M059J (cell line): ENCODE data around the gene ZNF135. TPM values are rescaled to one million over a fixed set of nuclear protein-coding genes. Genes with fewer than 3 reads are reported as not detected.

ENCODE experiments used
- DNase-seq: peaks from one replicate; pipeline ENCODE4 v3.0.0-alpha.2; 2012; ENCODE audit warnings: low read depth
- total RNA-seq: library from RNA; depleted of rRNA; stranded (reverse); fragments of >200 nt; shearing (Covaris generic); gene quantifications from 2 replicates; pipeline ENCODE4 v1.2.3, GENCODE V29; 2014

The ZNF135 gene
- total RNA-seq, 1 experiment from 2014 or later: 2.0 TPM

GRCh38 chr19:58046856-58047255, 12.2 kb upstream of the ZNF135 start:
- DNase-seq: no peak

GRCh38 chr19:58047672-58048071, 11.4 kb upstream of the ZNF135 start:
- DNase-seq: no peak

GRCh38 chr19:58052256-58052655, 6.8 kb upstream of the ZNF135 start:
- DNase-seq: no peak

GRCh38 chr19:58053480-58054156, 5.5 kb upstream of the ZNF135 start:
- no peak for DNase-seq

GRCh38 chr19:58054901-58055874, 3.9 kb upstream of the ZNF135 start:
- DNase-seq: peak; percentile 16

- no peak for DNase-seq
Observed at GRCh38 chr19:58056261-58056660, 2.8 kb upstream of the ZNF135 start.

- DNase-seq: no peak
Observed at GRCh38 chr19:58056861-58057260, 2.2 kb upstream of the ZNF135 start.

- no peak for DNase-seq
Observed at GRCh38 chr19:58058467-58058866, 615 bp upstream of the ZNF135 start.

- no peak for DNase-seq
Observed at GRCh38 chr19:58059671-58060078, 593 bp downstream of the ZNF135 start.

GRCh38 chr19:58060231-58060630, 1.1 kb downstream of the ZNF135 start:
- no peak for DNase-seq

GRCh38 chr19:58063712-58064111, 4.6 kb downstream of the ZNF135 start:
- no peak for DNase-seq

GRCh38 chr19:58067240-58067912, 8.3 kb downstream of the ZNF135 start:
- DNase-seq: no peak

- no peak for DNase-seq
Observed at GRCh38 chr19:58079792-58080191, 20.7 kb downstream of the ZNF135 start.

- no peak for DNase-seq
Observed at GRCh38 chr19:58083021-58083420, 23.9 kb downstream of the ZNF135 start.

- no peak for DNase-seq
Observed at GRCh38 chr19:58084596-58085347, 25.7 kb downstream of the ZNF135 start.

- no peak for DNase-seq
Observed at GRCh38 chr19:58085348-58085875, 26.3 kb downstream of the ZNF135 start.

GRCh38 chr19:58086825-58087710, 28.0 kb downstream of the ZNF135 start:
- no peak for DNase-seq

GRCh38 chr19:58088521-58089052, 29.5 kb downstream of the ZNF135 start:
- no peak for DNase-seq

GRCh38 chr19:58089846-58090245, 30.8 kb downstream of the ZNF135 start:
- no peak for DNase-seq
